Activated naive CD4-positive, alpha-beta T cell treated with anti-CD3 and anti-CD28 coated beads, Interleukin-2, amount 50 U/mL, for 16 hours (primary cell): ENCODE results near the gene AFAP1L2.
"Not testable (repeated sequence)": the region's sequence is repeated elsewhere in the genome, so short reads cannot be mapped to it uniquely, and the experiment has no call there.

Experiments used
- DNase-seq: peaks from one replicate; pipeline ENCODE4 v3.0.0-alpha.2; 2020

Gene AFAP1L2

GRCh38 chr10:114356751-114357514 is 47.4 kb downstream of the AFAP1L2 start:
- no peak for DNase-seq

- DNase-seq: no peak
Observed at GRCh38 chr10:114356126-114356525, 48.2 kb downstream of the AFAP1L2 start.

GRCh38 chr10:114353383-114353782 is 50.9 kb downstream of the AFAP1L2 start:
- DNase-seq: no peak

GRCh38 chr10:114352653-114353298 is 51.5 kb downstream of the AFAP1L2 start:
- DNase-seq: no peak

GRCh38 chr10:114350751-114351150 is 53.6 kb downstream of the AFAP1L2 start:
- DNase-seq: no peak

GRCh38 chr10:114349522-114350215 is 54.6 kb downstream of the AFAP1L2 start:
- no peak for DNase-seq

- not testable (repeated sequence) for DNase-seq
Observed at GRCh38 chr10:114349071-114349470, 55.2 kb downstream of the AFAP1L2 start.

GRCh38 chr10:114347791-114348190 is 56.5 kb downstream of the AFAP1L2 start:
- DNase-seq: no peak

GRCh38 chr10:114347241-114347640 is 57.1 kb downstream of the AFAP1L2 start:
- DNase-seq: no peak

- no peak for DNase-seq
Observed at GRCh38 chr10:114346176-114347031, 57.9 kb downstream of the AFAP1L2 start.

- DNase-seq: no peak
Observed at GRCh38 chr10:114345701-114346100, 58.6 kb downstream of the AFAP1L2 start.

- DNase-seq: no peak
Observed at GRCh38 chr10:114343623-114344505, 60.4 kb downstream of the AFAP1L2 start.

GRCh38 chr10:114342976-114343375 is 61.3 kb downstream of the AFAP1L2 start:
- no peak for DNase-seq

GRCh38 chr10:114340816-114341215 is 63.5 kb downstream of the AFAP1L2 start:
- DNase-seq: no peak

GRCh38 chr10:114337510-114338462 is 66.5 kb downstream of the AFAP1L2 start:
- DNase-seq: no peak

- no peak for DNase-seq
Observed at GRCh38 chr10:114336823-114337509, 67.3 kb downstream of the AFAP1L2 start.

- DNase-seq: no peak
Observed at GRCh38 chr10:114335614-114336013, 68.7 kb downstream of the AFAP1L2 start.

GRCh38 chr10:114334301-114334700 is 70.0 kb downstream of the AFAP1L2 start:
- DNase-seq: no peak

GRCh38 chr10:114333441-114333840 is 70.9 kb downstream of the AFAP1L2 start:
- DNase-seq: not testable (repeated sequence)
